ENCODE measurements around the gene ZACN.

Gene ZACN

GRCh38 chr17:76119409-76120371 lies 40.7 kb downstream of the ZACN start:
- no peak overlapping the region for H3K27ac ChIP-seq (ENCODE audit: insufficient read depth in 1 of 2, low read depth in 1 of 2, low read length in 2 of 2, poor library complexity in 1 of 2, severe bottlenecking in 2 of 2)
- POLR2A ChIA-PET: no interaction called here
- no peaks in the 10 kb centered on the region for H3K36me3 ChIP-seq (ENCODE audit: control insufficient read depth in 4 of 4, insufficient read depth in 4 of 4, low read length in 3 of 4)
- CTCF ChIA-PET: interaction anchor here (0.6 to 11.5 kb wide), 14 partner anchors 11 to 261 kb away, joined by 3 to 110 read pairs (median 4); partner anchors contain the start of gene UBALD2
- H3K27me3 ChIP-seq (replicated peaks in 2 of 5; ENCODE audit: control insufficient read depth in 4 of 5, insufficient read depth in 5 of 5, low read length in 4 of 5): no peaks in the 10 kb centered on the region
- H3K9me3 ChIP-seq (ENCODE audit: control extremely low read depth in 1 of 5, control insufficient read depth in 4 of 5, insufficient read depth in 2 of 5, low read depth in 1 of 5, low read length in 4 of 5): no peaks in the 10 kb centered on the region
- H3K4me1 ChIP-seq (ENCODE audit: control extremely low read depth in 1 of 4, control insufficient read depth in 4 of 4, insufficient read depth in 4 of 4, low read length in 3 of 4): peaks cover 0 to 15% (median 14%) of the 10 kb centered on the region in 4 experiments
- H3K4me3 ChIP-seq (ENCODE audit: control insufficient read depth in 1 of 7, extremely low read depth in 1 of 7, insufficient read depth in 4 of 7, low read depth in 2 of 7, low read length in 6 of 7): no peak overlapping the region
- DNase-seq: no peak
- WGBS (ENCODE audit: insufficient coverage): 90% methylated on average over 18 of the region's 19 CpGs

GRCh38 chr17:76120658-76121008 lies 41.7 kb downstream of the ZACN start:
- H3K27ac ChIP-seq (ENCODE audit: insufficient read depth in 1 of 2, low read depth in 1 of 2, low read length in 2 of 2, poor library complexity in 1 of 2, severe bottlenecking in 2 of 2): no peak overlapping the region
- POLR2A ChIA-PET: no interaction called here
- no peak for DNase-seq
- H3K9me3 ChIP-seq (ENCODE audit: control extremely low read depth in 1 of 5, control insufficient read depth in 4 of 5, insufficient read depth in 2 of 5, low read depth in 1 of 5, low read length in 4 of 5): no peaks in the 10 kb centered on the region
- H3K4me1 ChIP-seq (ENCODE audit: control extremely low read depth in 1 of 4, control insufficient read depth in 4 of 4, insufficient read depth in 4 of 4, low read length in 3 of 4): peaks cover 0 to 15% (median 14%) of the 10 kb centered on the region in 4 experiments
- H3K4me3 ChIP-seq (ENCODE audit: control insufficient read depth in 1 of 7, extremely low read depth in 1 of 7, insufficient read depth in 4 of 7, low read depth in 2 of 7, low read length in 6 of 7): no peak overlapping the region
- WGBS (ENCODE audit: insufficient coverage): 96% methylated on average over 4 of the region's 5 CpGs
- H3K27me3 ChIP-seq (replicated peaks in 2 of 5; ENCODE audit: control insufficient read depth in 4 of 5, insufficient read depth in 5 of 5, low read length in 4 of 5): no peaks in the 10 kb centered on the region
- no peaks in the 10 kb centered on the region for H3K36me3 ChIP-seq (ENCODE audit: control insufficient read depth in 4 of 4, insufficient read depth in 4 of 4, low read length in 3 of 4)
- CTCF ChIA-PET: interaction anchor here (0.6 to 11.5 kb wide), 19 partner anchors 12 to 264 kb away, joined by 3 to 110 read pairs (median 4); no protein-coding TSS in a partner anchor

GRCh38 chr17:76121932-76122430 lies 43.0 kb downstream of the ZACN start:
- H3K9me3 ChIP-seq (ENCODE audit: control extremely low read depth in 1 of 5, control insufficient read depth in 4 of 5, insufficient read depth in 2 of 5, low read depth in 1 of 5, low read length in 4 of 5): no peaks in the 10 kb centered on the region
- 13% methylated on average over 33 of the region's 42 CpGs for WGBS (ENCODE audit: insufficient coverage)
- ChIA-PET CTCF (interaction anchor here (0.6 to 11.5 kb wide), 16 partner anchors 8 to 177 kb away, joined by 3 to 110 read pairs (median 4); partner anchors contain the start of gene FOXJ1), POLR2A (interaction anchor here (0.8 kb wide), 1 partner anchor 9 kb away, joined by 3 read pairs; no protein-coding TSS in a partner anchor)
- DNase-seq: peak in 2 of 3 donors; percentile 68 to 75
- no peaks in the 10 kb centered on the region for H3K36me3 ChIP-seq (ENCODE audit: control insufficient read depth in 4 of 4, insufficient read depth in 4 of 4, low read length in 3 of 4)
- peaks cover 0 to 15% (median 14%) of the 10 kb centered on the region in 4 experiments for H3K4me1 ChIP-seq (ENCODE audit: control extremely low read depth in 1 of 4, control insufficient read depth in 4 of 4, insufficient read depth in 4 of 4, low read length in 3 of 4)
- H3K27me3 ChIP-seq (replicated peaks in 2 of 5; ENCODE audit: control insufficient read depth in 4 of 5, insufficient read depth in 5 of 5, low read length in 4 of 5): no peaks in the 10 kb centered on the region
- no peak overlapping the region for H3K27ac ChIP-seq (ENCODE audit: insufficient read depth in 1 of 2, low read depth in 1 of 2, low read length in 2 of 2, poor library complexity in 1 of 2, severe bottlenecking in 2 of 2)
- H3K4me3 ChIP-seq (ENCODE audit: control insufficient read depth in 1 of 7, extremely low read depth in 1 of 7, insufficient read depth in 4 of 7, low read depth in 2 of 7, low read length in 6 of 7): peak overlapping the region in 3 of 7 experiments; percentile 33 to 46 (median 43)

- no peaks in the 10 kb centered on the region for H3K36me3 ChIP-seq (ENCODE audit: control insufficient read depth in 4 of 4, insufficient read depth in 4 of 4, low read length in 3 of 4)
- POLR2A ChIA-PET: interaction anchor here (0.5 kb wide), 1 partner anchor 42 kb away, joined by 5 read pairs; no protein-coding TSS in a partner anchor
- H3K27me3 ChIP-seq (replicated peaks in 2 of 5; ENCODE audit: control insufficient read depth in 4 of 5, insufficient read depth in 5 of 5, low read length in 4 of 5): no peaks in the 10 kb centered on the region
- CTCF ChIA-PET: interaction anchor here (0.7 to 11.5 kb wide), 12 partner anchors 9 to 176 kb away, joined by 3 to 110 read pairs (median 4); partner anchors contain the start of gene FOXJ1
- WGBS (ENCODE audit: insufficient coverage): 94% methylated on average over 20 of the region's 24 CpGs
- no peak overlapping the region for H3K27ac ChIP-seq (ENCODE audit: insufficient read depth in 1 of 2, low read depth in 1 of 2, low read length in 2 of 2, poor library complexity in 1 of 2, severe bottlenecking in 2 of 2)
- no peak for DNase-seq
- H3K4me1 ChIP-seq (ENCODE audit: control extremely low read depth in 1 of 4, control insufficient read depth in 4 of 4, insufficient read depth in 4 of 4, low read length in 3 of 4): peaks cover 0 to 15% (median 14%) of the 10 kb centered on the region in 4 experiments
- H3K9me3 ChIP-seq (ENCODE audit: control extremely low read depth in 1 of 5, control insufficient read depth in 4 of 5, insufficient read depth in 2 of 5, low read depth in 1 of 5, low read length in 4 of 5): no peaks in the 10 kb centered on the region
- peak overlapping the region in 1 of 7 experiments; percentile 33 for H3K4me3 ChIP-seq (ENCODE audit: control insufficient read depth in 1 of 7, extremely low read depth in 1 of 7, insufficient read depth in 4 of 7, low read depth in 2 of 7, low read length in 6 of 7)
Observed at GRCh38 chr17:76122431-76123190, 43.6 kb downstream of the ZACN start.

- Histone ChIP-seq H3K36me3 (ENCODE audit: control insufficient read depth in 4 of 4, insufficient read depth in 4 of 4, low read length in 3 of 4) (no peaks in the 10 kb centered on the region), H3K9me3 (ENCODE audit: control extremely low read depth in 1 of 5, control insufficient read depth in 4 of 5, insufficient read depth in 2 of 5, low read depth in 1 of 5, low read length in 4 of 5) (no peaks in the 10 kb centered on the region), H3K27ac (ENCODE audit: insufficient read depth in 1 of 2, low read depth in 1 of 2, low read length in 2 of 2, poor library complexity in 1 of 2, severe bottlenecking in 2 of 2) (no peak overlapping the region), H3K27me3 (replicated peaks in 2 of 5; ENCODE audit: control insufficient read depth in 4 of 5, insufficient read depth in 5 of 5, low read length in 4 of 5) (no peaks in the 10 kb centered on the region), H3K4me3 (ENCODE audit: control insufficient read depth in 1 of 7, extremely low read depth in 1 of 7, insufficient read depth in 4 of 7, low read depth in 2 of 7, low read length in 6 of 7) (no peak overlapping the region), H3K4me1 (ENCODE audit: control extremely low read depth in 1 of 4, control insufficient read depth in 4 of 4, insufficient read depth in 4 of 4, low read length in 3 of 4) (peaks cover 0 to 15% (median 14%) of the 10 kb centered on the region in 4 experiments)
- DNase-seq: no peak
- CTCF ChIA-PET: interaction anchor here (1.3 to 11.5 kb wide), 13 partner anchors 9 to 176 kb away, joined by 3 to 110 read pairs (median 4); partner anchors contain the start of gene FOXJ1
- WGBS (ENCODE audit: insufficient coverage): 63% methylated on average over 3 of the region's 5 CpGs
- POLR2A ChIA-PET: no interaction called here
Observed at GRCh38 chr17:76123191-76123499, 44.2 kb downstream of the ZACN start.

- Histone ChIP-seq H3K27ac (ENCODE audit: insufficient read depth in 1 of 2, low read depth in 1 of 2, low read length in 2 of 2, poor library complexity in 1 of 2, severe bottlenecking in 2 of 2) (no peak overlapping the region), H3K36me3 (ENCODE audit: control insufficient read depth in 4 of 4, insufficient read depth in 4 of 4, low read length in 3 of 4) (no peaks in the 10 kb centered on the region), H3K9me3 (ENCODE audit: control extremely low read depth in 1 of 5, control insufficient read depth in 4 of 5, insufficient read depth in 2 of 5, low read depth in 1 of 5, low read length in 4 of 5) (no peaks in the 10 kb centered on the region), H3K27me3 (replicated peaks in 2 of 5; ENCODE audit: control insufficient read depth in 4 of 5, insufficient read depth in 5 of 5, low read length in 4 of 5) (no peaks in the 10 kb centered on the region), H3K4me1 (ENCODE audit: control extremely low read depth in 1 of 4, control insufficient read depth in 4 of 4, insufficient read depth in 4 of 4, low read length in 3 of 4) (peaks cover 0 to 15% (median 14%) of the 10 kb centered on the region in 4 experiments), H3K4me3 (ENCODE audit: control insufficient read depth in 1 of 7, extremely low read depth in 1 of 7, insufficient read depth in 4 of 7, low read depth in 2 of 7, low read length in 6 of 7) (no peak overlapping the region)
- ChIA-PET POLR2A (no interaction called here), CTCF (interaction anchor here (1.3 to 11.5 kb wide), 11 partner anchors 8 to 175 kb away, joined by 3 to 110 read pairs (median 5); no protein-coding TSS in a partner anchor)
- no peak for DNase-seq
- WGBS (ENCODE audit: insufficient coverage): 77% methylated on average over 7 of the region's 9 CpGs
Observed at GRCh38 chr17:76123749-76124581, 45.0 kb downstream of the ZACN start.
